ENCODE results near the gene SNRNP200. TPM values are rescaled to one million over a fixed set of nuclear protein-coding genes. Genes with fewer than 3 reads are reported as not detected.

Gene SNRNP200
- total RNA-seq, 3 donors from 2014 or later (not counting 1 experiment from before 2014, with no cell fraction given) = 207 to 236 (median 228) TPM

DNA sequence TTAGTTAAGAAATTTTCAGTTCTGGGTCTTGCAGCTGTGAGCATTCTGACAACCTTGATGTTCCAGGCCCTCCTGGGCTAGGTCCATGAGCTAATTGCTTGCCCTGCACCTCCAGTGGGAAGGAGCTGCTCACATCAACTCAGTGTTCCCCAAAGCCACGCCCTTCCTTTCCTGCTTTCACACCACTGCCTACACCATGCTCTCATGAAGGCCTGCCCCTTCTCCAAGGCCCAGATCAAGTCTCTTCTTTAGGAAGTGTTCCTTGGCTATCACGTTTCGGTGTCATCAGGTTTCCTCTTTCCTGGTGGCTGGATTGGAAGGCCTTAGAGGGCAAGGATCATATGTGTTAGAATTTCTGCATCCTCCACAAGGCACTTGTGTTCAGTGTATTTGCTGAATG is 58.3 kb downstream of the SNRNP200 start:
- H3K27ac Mint-ChIP-seq = peak overlapping the region; percentile 64 to 67
- TF ChIP-seq, protein P1, sequence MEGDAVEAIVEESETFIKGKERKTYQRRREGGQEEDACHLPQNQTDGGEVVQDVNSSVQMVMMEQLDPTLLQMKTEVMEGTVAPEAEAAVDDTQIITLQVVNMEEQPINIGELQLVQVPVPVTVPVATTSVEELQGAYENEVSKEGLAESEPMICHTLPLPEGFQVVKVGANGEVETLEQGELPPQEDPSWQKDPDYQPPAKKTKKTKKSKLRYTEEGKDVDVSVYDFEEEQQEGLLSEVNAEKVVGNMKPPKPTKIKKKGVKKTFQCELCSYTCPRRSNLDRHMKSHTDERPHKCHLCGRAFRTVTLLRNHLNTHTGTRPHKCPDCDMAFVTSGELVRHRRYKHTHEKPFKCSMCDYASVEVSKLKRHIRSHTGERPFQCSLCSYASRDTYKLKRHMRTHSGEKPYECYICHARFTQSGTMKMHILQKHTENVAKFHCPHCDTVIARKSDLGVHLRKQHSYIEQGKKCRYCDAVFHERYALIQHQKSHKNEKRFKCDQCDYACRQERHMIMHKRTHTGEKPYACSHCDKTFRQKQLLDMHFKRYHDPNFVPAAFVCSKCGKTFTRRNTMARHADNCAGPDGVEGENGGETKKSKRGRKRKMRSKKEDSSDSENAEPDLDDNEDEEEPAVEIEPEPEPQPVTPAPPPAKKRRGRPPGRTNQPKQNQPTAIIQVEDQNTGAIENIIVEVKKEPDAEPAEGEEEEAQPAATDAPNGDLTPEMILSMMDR (IDR thresholded peaks at IDR 0.05) = no peak
- intact Hi-C loops (cut with micrococcal nuclease) = no loop called here
- H3K36me3 ChIP-seq (ENCODE audit: control insufficient read depth, insufficient read depth, low read length) = peaks cover 14% of the 10 kb centered on the region
- 86% methylated on average over 3 of the region's 3 CpGs for WGBS (ENCODE audit: insufficient coverage)
- H3K9me3 ChIP-seq (ENCODE audit: control insufficient read depth, insufficient read depth, low read length) = no peaks in the 10 kb centered on the region
- no peak overlapping the region for H3K4me3 ChIP-seq (ENCODE audit: low read length)
- no peaks in the 10 kb centered on the region for H3K27me3 ChIP-seq (ENCODE audit: control insufficient read depth, insufficient read depth, low read length)
- H3K4me1 Mint-ChIP-seq = peaks cover 34 to 43% of the 10 kb centered on the region in 2 donors
- DNase-seq (no peak), ATAC-seq (no peak)
- H3K27me3 Mint-ChIP-seq (ENCODE audit: low read depth in 2 of 2) = no peaks in the 10 kb centered on the region
- no peak overlapping the region for H3K4me3 Mint-ChIP-seq
- peaks cover 37% of the 10 kb centered on the region for H3K4me1 ChIP-seq (ENCODE audit: control insufficient read depth, insufficient read depth, low read length)
- no peaks in the 10 kb centered on the region for H3K9me3 Mint-ChIP-seq
- no peak overlapping the region for H3K27ac ChIP-seq (ENCODE audit: low read length)
- H3K36me3 Mint-ChIP-seq = no peaks in the 10 kb centered on the region

DNA sequence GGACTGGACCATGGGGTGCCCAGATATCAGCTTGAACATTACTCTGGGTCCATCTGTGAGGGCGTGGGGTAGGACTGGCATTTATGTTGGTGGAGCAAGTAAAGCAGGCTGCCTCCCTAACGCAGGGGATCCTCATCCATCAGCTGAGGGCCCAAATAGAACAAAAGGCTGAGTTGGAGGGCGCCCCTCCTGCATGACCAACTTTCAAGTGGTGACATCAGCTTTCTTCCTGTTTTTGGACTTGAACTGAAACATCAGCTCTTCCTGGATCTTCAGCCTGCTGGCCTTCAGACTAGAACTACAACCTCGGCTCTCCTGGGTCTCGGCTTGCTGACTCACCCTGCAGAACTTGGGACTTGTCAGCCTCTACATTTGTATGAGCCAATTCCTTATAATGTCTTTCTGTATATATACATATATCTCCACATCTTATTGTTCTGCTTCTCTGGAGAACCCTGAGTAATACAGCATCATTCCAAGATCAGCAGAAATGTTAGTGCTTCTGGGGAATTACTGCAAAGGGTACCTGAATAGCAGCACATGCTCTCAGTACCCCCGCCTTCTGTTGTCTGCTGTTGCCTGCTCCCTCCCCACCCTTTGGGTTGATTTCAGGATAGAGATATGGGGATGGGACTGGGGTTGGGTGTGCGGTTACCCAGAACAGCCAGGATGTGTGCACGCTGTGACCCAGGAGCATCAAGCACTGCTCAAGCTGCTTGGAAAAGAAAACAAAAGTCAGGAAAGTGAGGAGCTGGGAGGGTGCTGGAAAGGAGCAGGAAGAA is 59.5 kb downstream of the SNRNP200 start:
- H3K27ac ChIP-seq (ENCODE audit: low read length) = peak overlapping the region; percentile 34
- WGBS (ENCODE audit: insufficient coverage) = 88% methylated on average over 8 of the region's 8 CpGs
- H3K36me3 Mint-ChIP-seq = no peaks in the 10 kb centered on the region
- H3K4me1 Mint-ChIP-seq = peaks cover 42 to 52% of the 10 kb centered on the region in 2 donors
- peak overlapping the region; percentile 64 to 67 for H3K27ac Mint-ChIP-seq
- intact Hi-C loops (cut with micrococcal nuclease) = no loop called here
- DNase-seq = no peak
- ATAC-seq = no peak
- no peak overlapping the region for H3K4me3 ChIP-seq (ENCODE audit: low read length)
- H3K27me3 Mint-ChIP-seq (ENCODE audit: low read depth in 2 of 2) = no peaks in the 10 kb centered on the region
- TF ChIP-seq, protein P1 (IDR thresholded peaks at IDR 0.05) = no peak
- no peaks in the 10 kb centered on the region for H3K27me3 ChIP-seq (ENCODE audit: control insufficient read depth, insufficient read depth, low read length)
- no peaks in the 10 kb centered on the region for H3K9me3 Mint-ChIP-seq
- H3K9me3 ChIP-seq (ENCODE audit: control insufficient read depth, insufficient read depth, low read length) = no peaks in the 10 kb centered on the region
- H3K36me3 ChIP-seq (ENCODE audit: control insufficient read depth, insufficient read depth, low read length) = peaks cover 8% of the 10 kb centered on the region
- no peak overlapping the region for H3K4me3 Mint-ChIP-seq
- H3K4me1 ChIP-seq (ENCODE audit: control insufficient read depth, insufficient read depth, low read length) = peaks cover 47% of the 10 kb centered on the region

DNA sequence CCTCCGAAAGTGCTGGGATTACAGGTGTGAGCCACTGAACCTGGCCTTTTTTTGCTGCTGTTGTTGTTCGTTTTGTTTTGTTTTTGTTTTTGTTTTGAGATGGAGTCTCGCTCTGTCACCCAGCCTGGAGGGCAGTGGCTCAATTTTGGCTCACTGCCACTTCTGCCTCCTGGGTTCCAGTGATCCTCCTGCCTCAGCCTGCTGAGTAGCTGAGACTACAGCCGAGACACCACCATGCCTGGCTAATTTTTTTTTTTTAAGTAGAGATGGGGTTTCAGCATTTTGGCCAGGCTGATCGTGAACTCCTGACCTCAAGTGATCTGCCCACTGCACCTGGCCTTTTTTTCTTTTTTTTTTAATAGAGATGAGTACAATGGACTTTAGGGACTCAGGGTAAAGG is 61.5 kb downstream of the SNRNP200 start:
- no peaks in the 10 kb centered on the region for H3K36me3 ChIP-seq (ENCODE audit: control insufficient read depth, insufficient read depth, low read length)
- no peaks in the 10 kb centered on the region for H3K27me3 ChIP-seq (ENCODE audit: control insufficient read depth, insufficient read depth, low read length)
- Mint-ChIP-seq H3K4me1 (peaks cover 29 to 36% of the 10 kb centered on the region in 2 donors), H3K27me3 (ENCODE audit: low read depth in 2 of 2) (no peaks in the 10 kb centered on the region), H3K9me3 (no peaks in the 10 kb centered on the region), H3K36me3 (no peaks in the 10 kb centered on the region), H3K4me3 (no peak overlapping the region), H3K27ac (no peak overlapping the region)
- 91% methylated on average over 5 of the region's 5 CpGs for WGBS (ENCODE audit: insufficient coverage)
- intact Hi-C loops (cut with micrococcal nuclease) = no loop called here
- H3K4me1 ChIP-seq (ENCODE audit: control insufficient read depth, insufficient read depth, low read length) = peaks cover 47% of the 10 kb centered on the region
- ATAC-seq (no peak), DNase-seq (no peak)
- H3K9me3 ChIP-seq (ENCODE audit: control insufficient read depth, insufficient read depth, low read length) = no peaks in the 10 kb centered on the region
- no peak overlapping the region for H3K27ac ChIP-seq (ENCODE audit: low read length)
- no peak overlapping the region for H3K4me3 ChIP-seq (ENCODE audit: low read length)
- TF ChIP-seq, protein P1 (IDR thresholded peaks at IDR 0.05) = no peak

Measured in natural killer cell (primary cell).